Suprapubic skin (tissue), 3 donors: ENCODE data around the gene C19orf38.

ENCODE experiments used
- EP300 ChIP-seq: sonication (generic); formaldehyde crosslinking; IDR thresholded peaks from one replicate; pipeline ENCODE4 v1.6.1; 2017; ENCODE audit warnings: antibody characterized with exemption
- TF ChIP-seq, protein P1 (sequence below), 2 donors: fragments of 200-600 bp in 1 of 2; fragments of 450-650 bp in 1 of 2; sonication (generic) in 1 of 2; IDR thresholded peaks; one replicate each; pipeline ENCODE4 v1.5.1; 2016 to 2019; ENCODE audit warnings: antibody characterized with exemption in 2 of 2, mild to moderate bottlenecking in 1 of 2, moderate library complexity in 1 of 2

DNA sequence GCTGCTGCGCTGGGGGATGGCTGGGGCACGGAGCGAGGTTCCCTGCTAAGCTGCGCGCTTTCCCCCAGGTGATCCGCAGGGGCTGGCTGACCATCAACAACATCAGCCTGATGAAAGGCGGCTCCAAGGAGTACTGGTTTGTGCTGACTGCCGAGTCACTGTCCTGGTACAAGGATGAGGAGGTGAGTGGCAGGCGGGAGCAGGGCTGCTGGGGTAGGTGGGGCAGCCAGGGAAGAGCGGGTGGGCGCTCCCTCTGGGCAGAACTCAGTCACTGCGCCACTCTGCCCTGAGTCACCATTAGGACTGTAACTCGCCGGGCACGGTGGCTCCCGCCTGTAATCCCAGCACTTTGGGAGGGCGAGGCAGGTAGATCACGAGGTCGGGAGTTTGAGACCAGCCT lies 36.0 kb upstream of the C19orf38 start:
- TF ChIP-seq, protein P1, sequence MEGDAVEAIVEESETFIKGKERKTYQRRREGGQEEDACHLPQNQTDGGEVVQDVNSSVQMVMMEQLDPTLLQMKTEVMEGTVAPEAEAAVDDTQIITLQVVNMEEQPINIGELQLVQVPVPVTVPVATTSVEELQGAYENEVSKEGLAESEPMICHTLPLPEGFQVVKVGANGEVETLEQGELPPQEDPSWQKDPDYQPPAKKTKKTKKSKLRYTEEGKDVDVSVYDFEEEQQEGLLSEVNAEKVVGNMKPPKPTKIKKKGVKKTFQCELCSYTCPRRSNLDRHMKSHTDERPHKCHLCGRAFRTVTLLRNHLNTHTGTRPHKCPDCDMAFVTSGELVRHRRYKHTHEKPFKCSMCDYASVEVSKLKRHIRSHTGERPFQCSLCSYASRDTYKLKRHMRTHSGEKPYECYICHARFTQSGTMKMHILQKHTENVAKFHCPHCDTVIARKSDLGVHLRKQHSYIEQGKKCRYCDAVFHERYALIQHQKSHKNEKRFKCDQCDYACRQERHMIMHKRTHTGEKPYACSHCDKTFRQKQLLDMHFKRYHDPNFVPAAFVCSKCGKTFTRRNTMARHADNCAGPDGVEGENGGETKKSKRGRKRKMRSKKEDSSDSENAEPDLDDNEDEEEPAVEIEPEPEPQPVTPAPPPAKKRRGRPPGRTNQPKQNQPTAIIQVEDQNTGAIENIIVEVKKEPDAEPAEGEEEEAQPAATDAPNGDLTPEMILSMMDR (IDR thresholded peaks at IDR 0.05) = no peak
- TF ChIP-seq EP300 = no peak
